HepG2 (cell line): Measurements from ENCODE around the gene TFEB. TPM values are rescaled to one million over a fixed set of nuclear protein-coding genes. Genes with fewer than 3 reads are reported as not detected.

Source experiments
- ATAC-seq: fragments of 200-7000 bp; cut with Tn5 transposase; 3 replicates; pipeline ENCODE4 v1.9.1; 2020; ENCODE audit warnings: mild to moderate bottlenecking, moderate library complexity
- BruUV-seq: library from RNA; stranded (reverse); fragments of 400-500 nt; replicated peaks from 2 replicates; lab custom pipeline; 2021; lab: Mats Ljungman, UMichigan
- CTCF ChIA-PET: fragments of 300-600 bp; formaldehyde crosslinking; extraction: SDS; loops from one replicate; lab custom pipeline; 2021; ENCODE audit warnings: low total read pairs, inconsistent platforms, low intra/inter-chr PET ratio; lab: Yijun Ruan, JAX
- POLR2A ChIA-PET: fragments of 350-600 bp; sonication (Branson Sonifier 250); formaldehyde crosslinking; loops from one replicate; lab custom pipeline; 2020; ENCODE audit warnings: antibody characterized with exemption, inconsistent platforms; lab: Yijun Ruan, JAX
- DNase-seq: peaks from one replicate; pipeline ENCODE4 v3.0.0-alpha.2; 2015; ENCODE audit warnings: low spot score
- FAIRE-seq: peaks from 3 replicates; lab custom pipeline; 2011; peaks lifted over from hg19 to GRCh38; lab: Jason Lieb, UNC
- H2AFZ ChIP-seq: one replicate; pipeline ENCODE4 v1.6.1; 2011; ENCODE audit warnings: low read length, inconsistent platforms
- H3K27ac ChIP-seq: fragments of 300-600 bp; 3 replicates; pipeline ENCODE4 v1.8.0; 2011; ENCODE audit warnings: mixed run types, mild to moderate bottlenecking, mixed read lengths, low read length, inconsistent platforms; ENCODE audit not compliant: insufficient read depth; ENCODE audit errors: extremely low read length
- H3K27me3 ChIP-seq, 2 experiments: fragments of 200-600 bp in 1 of 2; 2 replicates in 1 of 2; 3 replicates in 1 of 2; pipeline versions ENCODE4 v1.6.0 to v1.8.0; 2011; ENCODE audit warnings: low read length in 2 of 2, mild to moderate bottlenecking in 2 of 2, moderate library complexity in 2 of 2, inconsistent platforms in 1 of 2; ENCODE audit not compliant: insufficient read depth in 2 of 2, control insufficient read depth in 1 of 2
- H3K36me3 ChIP-seq, 2 experiments: fragments of 200-600 bp in 1 of 2; replicated peaks in 1 of 2; 2 replicates in 1 of 2; 3 replicates in 1 of 2; pipeline versions ENCODE4 v1.5.1 to v1.8.0; 2011; ENCODE audit warnings: low read length in 2 of 2, inconsistent platforms in 1 of 2; ENCODE audit not compliant: insufficient read depth in 2 of 2, control insufficient read depth in 1 of 2
- H3K4me1 ChIP-seq: 2 replicates; pipeline ENCODE4 v1.5.1; 2012; ENCODE audit warnings: low read length, inconsistent platforms; ENCODE audit not compliant: insufficient read depth
- H3K4me2 ChIP-seq: 2 replicates; pipeline ENCODE4 v1.6.0; 2011; ENCODE audit warnings: low read depth, low read length, inconsistent platforms
- H3K4me3 ChIP-seq, 3 experiments: fragments of 200-600 bp in 1 of 3; sonication (generic), shearing (Covaris generic) in 1 of 3; replicated peaks in 1 of 3; 2 replicates each; pipeline ENCODE4 v1.5.1; 2011 to 2016; ENCODE audit warnings: low read length in 3 of 3, inconsistent platforms in 2 of 3, low read depth in 2 of 3, mild to moderate bottlenecking in 2 of 3, control low read depth in 1 of 3, mixed read lengths in 1 of 3; ENCODE audit not compliant: insufficient read depth in 1 of 3
- H3K79me2 ChIP-seq: one replicate; pipeline ENCODE4 v1.6.1; 2011; ENCODE audit warnings: low read length, inconsistent platforms; ENCODE audit not compliant: insufficient read depth
- H3K9ac ChIP-seq: 2 replicates; pipeline ENCODE4 v1.6.0; 2011; ENCODE audit warnings: mild to moderate bottlenecking, low read depth, low read length, inconsistent platforms; ENCODE audit not compliant: insufficient read depth
- H3K9me3 ChIP-seq: 2 replicates; pipeline ENCODE4 v1.5.1; 2012; ENCODE audit warnings: mild to moderate bottlenecking, low read length
- H4K20me1 ChIP-seq: 2 replicates; pipeline ENCODE4 v1.6.0; 2011; ENCODE audit warnings: inconsistent platforms, mild to moderate bottlenecking, low read length, moderate library complexity; ENCODE audit not compliant: insufficient read depth
- CAMTA2 ChIP-seq: sonication (generic); formaldehyde crosslinking; IDR thresholded peaks from 2 replicates; pipeline ENCODE4 v1.4.0; 2020; ENCODE audit warnings: mild to moderate bottlenecking, missing genetic modification reagents, borderline replicate concordance
- CEBPZ ChIP-seq: IDR thresholded peaks from 2 replicates; pipeline ENCODE4 v1.6.1; 2012; ENCODE audit warnings: low read length, improper control_type of control experiment
- GTF3A ChIP-seq: sonication (generic); formaldehyde crosslinking; conservative IDR thresholded peaks from 2 replicates; pipeline ENCODE4 v1.4.0; 2020; ENCODE audit warnings: mild to moderate bottlenecking, missing genetic modification reagents
- JUNB ChIP-seq: sonication (generic); formaldehyde crosslinking; IDR thresholded peaks from 2 replicates; pipeline ENCODE4 v1.8.0; 2022; ENCODE audit warnings: missing genetic modification reagents, mild to moderate bottlenecking, borderline replicate concordance
- NFAT5 ChIP-seq: sonication (generic); formaldehyde crosslinking; IDR thresholded peaks from 2 replicates; pipeline ENCODE4 v1.4.0; 2020; ENCODE audit warnings: missing genetic modification reagents
- NFE2L2 ChIP-seq: fragments of 150-350 bp; IDR thresholded peaks from 2 replicates; pipeline ENCODE4 v1.6.1; 2014; ENCODE audit warnings: low read length
- NR0B2 ChIP-seq: sonication (generic); formaldehyde crosslinking; IDR thresholded peaks from 2 replicates; pipeline ENCODE4 v1.4.0; 2020; ENCODE audit warnings: mild to moderate bottlenecking, missing genetic modification reagents
- TBP ChIP-seq: sonication (generic); formaldehyde crosslinking; IDR thresholded peaks from 2 replicates; pipeline ENCODE4 v1.5.0; 2020; ENCODE audit warnings: missing genetic modification reagents
- UBTF ChIP-seq: sonication (generic); formaldehyde crosslinking; IDR thresholded peaks from 2 replicates; pipeline ENCODE4 v1.4.0; 2020; ENCODE audit warnings: mild to moderate bottlenecking, missing genetic modification reagents
- ZMAT3 ChIP-seq: sonication (generic); formaldehyde crosslinking; conservative IDR thresholded peaks from 2 replicates; pipeline ENCODE4 v1.7.0; 2021; ENCODE audit warnings: missing genetic modification reagents
- ZMYM4 ChIP-seq: sonication (generic); formaldehyde crosslinking; IDR thresholded peaks from 2 replicates; pipeline ENCODE4 v1.8.1; 2023; ENCODE audit warnings: mild to moderate bottlenecking, missing genetic modification reagents
- ZNF292 ChIP-seq: sonication (generic); formaldehyde crosslinking; IDR thresholded peaks from 2 replicates; pipeline ENCODE4 v1.8.1; 2022; ENCODE audit warnings: mild to moderate bottlenecking, low read depth, missing genetic modification reagents, borderline replicate concordance
- ZNF746 ChIP-seq: sonication (generic); formaldehyde crosslinking; IDR thresholded peaks from 2 replicates; pipeline ENCODE4 v1.8.0; 2022; ENCODE audit warnings: mild to moderate bottlenecking, missing genetic modification reagents
- ZNF83 ChIP-seq: sonication (generic); formaldehyde crosslinking; IDR thresholded peaks from 2 replicates; pipeline ENCODE4 v1.4.0; 2020; ENCODE audit warnings: missing genetic modification reagents, mild to moderate bottlenecking, borderline replicate concordance
- WGBS: methylation state at CpG from one replicate; pipeline ENCODE4 v1.1.6; 2017; ENCODE audit warnings: low lambda C conversion rate; 5-methylcytosine and 5-hydroxymethylcytosine counted together
- in situ Hi-C: cut with HindIII; loops from 2 replicates; pipeline ENCODE4 v1.10.0; 2017; ENCODE audit warnings: low pct_unique_long_range_greater_than_20kb; ENCODE audit not compliant: extremely low pct_ligation_motif_present
- intact Hi-C: fragments of 100-400 bp; cut with micrococcal nuclease; formaldehyde crosslinking; loops from one replicate; pipeline ENCODE4 v1.10.0; 2022; ENCODE audit not compliant: unreplicated experiment
- polyA plus RNA-seq, 8 experiments: library from polyadenylated mRNA; depleted of rRNA in 3 of 8; stranded (reverse) in 7 of 8; unstranded in 1 of 8; fragments of >200 nt; fragmentation: Illumina TruSeq in 4 of 8; extraction: Trizol in 4 of 8; gene quantifications; 2 replicates each; pipeline versions ENCODE4 v1.2.1 to v1.2.3, GENCODE V29; 2011 to 2016; ENCODE audit warnings: low read depth in 4 of 8, missing spikeins in 1 of 8, mixed read lengths in 1 of 8; ENCODE audit not compliant: insufficient read depth in 1 of 8
- total RNA-seq, 5 experiments: library from RNA; depleted of rRNA; stranded (reverse); fragments of >200 nt; fragmentation: Illumina TruSeq; extraction: Trizol; gene quantifications; 2 replicates each; pipeline ENCODE4 v1.2.3, GENCODE V29; 2016; ENCODE audit warnings: low read depth in 1 of 5

TFEB gene
- total and polyA plus RNA-seq, 2 of the 13 experiments (the other 11 are each of a cell fraction or from before 2014, with no cell fraction given), result 13.3 to 18.7 TPM

- Histone ChIP-seq H3K9me3 (no peaks in the 10 kb centered on the region), H4K20me1 (no peaks in the 10 kb centered on the region), H3K36me3 (no peaks in the 10 kb centered on the region), H3K27me3 (no peaks in the 10 kb centered on the region), H3K4me2 (no peak overlapping the region), H3K4me1 (peaks cover 64% of the 10 kb centered on the region), H3K79me2 (no peaks in the 10 kb centered on the region), H3K4me3 (no peak overlapping the region), H3K27ac (no peak overlapping the region), H2AFZ (no peak overlapping the region), H3K9ac (no peak overlapping the region)
- no peak for FAIRE-seq
- 100% methylated on average over 3 of the region's 3 CpGs for WGBS
- CTCF ChIA-PET, result no interaction called here
- ATAC-seq, result no peak
- no peak for DNase-seq
- no TSS peak for BruUV-seq
- POLR2A ChIA-PET, result interaction anchor here (1.4 to 7.2 kb wide), 3 partner anchors 9 to 17 kb away, joined by 5 to 94 read pairs (median 12); no protein-coding TSS in a partner anchor
- in situ Hi-C loops, result no loop called here
- intact Hi-C loops, result no loop called here
- TF ChIP-seq JUNB, result no peak
- TF ChIP-seq NR0B2 (CRISPR knock-in tag), result no peak
- TF ChIP-seq CAMTA2 (CRISPR knock-in tag), result no peak
- no peak for TF ChIP-seq UBTF (CRISPR knock-in tag)
- TF ChIP-seq ZNF292 (CRISPR knock-in tag), result no peak
- no peak for TF ChIP-seq NFAT5 (CRISPR knock-in tag)
- no peak for TF ChIP-seq CEBPZ
- no peak for TF ChIP-seq ZNF83 (CRISPR knock-in tag)
- no peak for TF ChIP-seq ZMAT3
- no peak for TF ChIP-seq TBP (CRISPR knock-in tag)
- no peak for TF ChIP-seq NFE2L2
- TF ChIP-seq GTF3A (CRISPR knock-in tag), result no peak
- no peak for TF ChIP-seq ZNF746 (CRISPR knock-in tag)
- TF ChIP-seq ZMYM4 (CRISPR knock-in tag), result no peak
These were observed 15.0 kb upstream of the TFEB start for GRCh38 chr6:41750374-41750773.
